Sigmoid colon (tissue), 3 donors: ENCODE data around the gene PRXL2C.
"Not testable (repeated sequence)": the region's sequence is repeated elsewhere in the genome, so short reads cannot be mapped to it uniquely, and the experiment has no call there.

ENCODE experiments used
- POLR2A ChIP-seq, 2 donors: fragments of 450-650 bp; IDR thresholded peaks; one replicate each; pipeline ENCODE4 v1.6.1; 2016; ENCODE audit warnings: antibody characterized with exemption in 2 of 2, mild to moderate bottlenecking in 2 of 2, moderate library complexity in 2 of 2
- TF ChIP-seq, protein P1 (sequence below), 4 experiments: fragments of 450-650 bp in 3 of 4; fragments of 200-600 bp in 1 of 4; IDR thresholded peaks; one replicate each; pipeline ENCODE4 v1.5.1; 2016 to 2019; ENCODE audit warnings: antibody characterized with exemption in 4 of 4, mild to moderate bottlenecking in 3 of 4, moderate library complexity in 2 of 4

- TF ChIP-seq, protein P1, sequence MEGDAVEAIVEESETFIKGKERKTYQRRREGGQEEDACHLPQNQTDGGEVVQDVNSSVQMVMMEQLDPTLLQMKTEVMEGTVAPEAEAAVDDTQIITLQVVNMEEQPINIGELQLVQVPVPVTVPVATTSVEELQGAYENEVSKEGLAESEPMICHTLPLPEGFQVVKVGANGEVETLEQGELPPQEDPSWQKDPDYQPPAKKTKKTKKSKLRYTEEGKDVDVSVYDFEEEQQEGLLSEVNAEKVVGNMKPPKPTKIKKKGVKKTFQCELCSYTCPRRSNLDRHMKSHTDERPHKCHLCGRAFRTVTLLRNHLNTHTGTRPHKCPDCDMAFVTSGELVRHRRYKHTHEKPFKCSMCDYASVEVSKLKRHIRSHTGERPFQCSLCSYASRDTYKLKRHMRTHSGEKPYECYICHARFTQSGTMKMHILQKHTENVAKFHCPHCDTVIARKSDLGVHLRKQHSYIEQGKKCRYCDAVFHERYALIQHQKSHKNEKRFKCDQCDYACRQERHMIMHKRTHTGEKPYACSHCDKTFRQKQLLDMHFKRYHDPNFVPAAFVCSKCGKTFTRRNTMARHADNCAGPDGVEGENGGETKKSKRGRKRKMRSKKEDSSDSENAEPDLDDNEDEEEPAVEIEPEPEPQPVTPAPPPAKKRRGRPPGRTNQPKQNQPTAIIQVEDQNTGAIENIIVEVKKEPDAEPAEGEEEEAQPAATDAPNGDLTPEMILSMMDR (IDR thresholded peaks at IDR 0.05), result not testable (repeated sequence)
- TF ChIP-seq POLR2A (IDR thresholded peaks at IDR 0.05), result not testable (repeated sequence)
These were observed 40.5 kb downstream of the PRXL2C start for GRCh38 chr9:96614664-96615063.
